ENCODE measurements around the gene ZDHHC4.
A peak's percentile ranks its signal among the peaks of the same experiment; 100 is the strongest.

ZDHHC4 gene

GRCh38 chr7:6608794-6609193, 31.5 kb downstream of the ZDHHC4 start:
- H2AFZ ChIP-seq (ENCODE audit: low read length, unreplicated experiment), result no peak overlapping the region
- no peaks in the 10 kb centered on the region for H3K36me3 ChIP-seq (ENCODE audit: insufficient read depth, low read length)
- no peaks in the 10 kb centered on the region for H3K4me1 ChIP-seq (ENCODE audit: control insufficient read depth, insufficient read depth, low read length, unreplicated experiment)
- H3K27me3 ChIP-seq (ENCODE audit: insufficient read depth, low read length), result peaks cover 10% of the 10 kb centered on the region
- H3K79me2 ChIP-seq (ENCODE audit: control insufficient read depth, insufficient read depth, low read length, unreplicated experiment), result no peaks in the 10 kb centered on the region
- no peak overlapping the region for H3K4me3 ChIP-seq (ENCODE audit: low read depth, low read length)
- no peak overlapping the region for H3K27ac ChIP-seq (ENCODE audit: low read depth, low read length)

- Histone ChIP-seq H3K36me3 (ENCODE audit: insufficient read depth, low read length) (no peaks in the 10 kb centered on the region), H3K4me3 (ENCODE audit: low read depth, low read length) (no peak overlapping the region), H3K27me3 (ENCODE audit: insufficient read depth, low read length) (peaks cover 45% of the 10 kb centered on the region), H3K27ac (ENCODE audit: low read depth, low read length) (no peak overlapping the region), H2AFZ (ENCODE audit: low read length, unreplicated experiment) (no peak overlapping the region), H3K79me2 (ENCODE audit: control insufficient read depth, insufficient read depth, low read length, unreplicated experiment) (no peaks in the 10 kb centered on the region), H3K4me1 (ENCODE audit: control insufficient read depth, insufficient read depth, low read length, unreplicated experiment) (no peaks in the 10 kb centered on the region)
Measured at GRCh38 chr7:6612819-6613218, 35.6 kb downstream of the ZDHHC4 start.

- peaks cover 50% of the 10 kb centered on the region for H3K27me3 ChIP-seq (ENCODE audit: insufficient read depth, low read length)
- no peaks in the 10 kb centered on the region for H3K4me1 ChIP-seq (ENCODE audit: control insufficient read depth, insufficient read depth, low read length, unreplicated experiment)
- H3K27ac ChIP-seq (ENCODE audit: low read depth, low read length), result no peak overlapping the region
- H2AFZ ChIP-seq (ENCODE audit: low read length, unreplicated experiment), result no peak overlapping the region
- H3K4me3 ChIP-seq (ENCODE audit: low read depth, low read length), result no peak overlapping the region
- H3K36me3 ChIP-seq (ENCODE audit: insufficient read depth, low read length), result no peaks in the 10 kb centered on the region
- H3K79me2 ChIP-seq (ENCODE audit: control insufficient read depth, insufficient read depth, low read length, unreplicated experiment), result no peaks in the 10 kb centered on the region
Measured at GRCh38 chr7:6613706-6614105, 36.5 kb downstream of the ZDHHC4 start.

GRCh38 chr7:6614953-6615722, 37.9 kb downstream of the ZDHHC4 start, which contains the start of gene ZNF853:
Gene ZNF853 (plus strand): TSS chr7:6615610. CDS start chr7:6616175, 565 bp downstream.
- H3K79me2 ChIP-seq (ENCODE audit: control insufficient read depth, insufficient read depth, low read length, unreplicated experiment), result no peaks in the 10 kb centered on the region
- no peaks in the 10 kb centered on the region for H3K4me1 ChIP-seq (ENCODE audit: control insufficient read depth, insufficient read depth, low read length, unreplicated experiment)
- no peak within 1 kb of the TSS for H3K27ac ChIP-seq (ENCODE audit: low read depth, low read length)
- H2AFZ ChIP-seq (ENCODE audit: low read length, unreplicated experiment), result no peak within 1 kb of the TSS
- H3K27me3 ChIP-seq (ENCODE audit: insufficient read depth, low read length), result peaks cover 63% of the 10 kb centered on the region
- H3K4me3 ChIP-seq (ENCODE audit: low read depth, low read length), result peak within 1 kb of the TSS; percentile 51
- no peaks in the 10 kb centered on the region for H3K36me3 ChIP-seq (ENCODE audit: insufficient read depth, low read length)

GRCh38 chr7:6615723-6616555, 38.7 kb downstream of the ZDHHC4 start:
- H2AFZ ChIP-seq (ENCODE audit: low read length, unreplicated experiment), result no peak overlapping the region
- H3K27me3 ChIP-seq (ENCODE audit: insufficient read depth, low read length), result peaks cover 67% of the 10 kb centered on the region
- no peak overlapping the region for H3K27ac ChIP-seq (ENCODE audit: low read depth, low read length)
- no peaks in the 10 kb centered on the region for H3K4me1 ChIP-seq (ENCODE audit: control insufficient read depth, insufficient read depth, low read length, unreplicated experiment)
- no peaks in the 10 kb centered on the region for H3K36me3 ChIP-seq (ENCODE audit: insufficient read depth, low read length)
- peak overlapping the region; percentile 51 for H3K4me3 ChIP-seq (ENCODE audit: low read depth, low read length)
- no peaks in the 10 kb centered on the region for H3K79me2 ChIP-seq (ENCODE audit: control insufficient read depth, insufficient read depth, low read length, unreplicated experiment)

GRCh38 chr7:6616854-6617643, 39.8 kb downstream of the ZDHHC4 start:
- Histone ChIP-seq H3K27me3 (ENCODE audit: insufficient read depth, low read length) (peaks cover 69% of the 10 kb centered on the region), H3K4me1 (ENCODE audit: control insufficient read depth, insufficient read depth, low read length, unreplicated experiment) (no peaks in the 10 kb centered on the region)

GRCh38 chr7:6618621-6619020, 41.4 kb downstream of the ZDHHC4 start:
- Histone ChIP-seq H3K36me3 (ENCODE audit: insufficient read depth, low read length) (no peaks in the 10 kb centered on the region), H2AFZ (ENCODE audit: low read length, unreplicated experiment) (no peak overlapping the region)

More at GRCh38 chr7:6616854-6617643, 39.8 kb downstream of the ZDHHC4 start:
- Histone ChIP-seq H3K36me3 (ENCODE audit: insufficient read depth, low read length) (no peaks in the 10 kb centered on the region), H3K79me2 (ENCODE audit: control insufficient read depth, insufficient read depth, low read length, unreplicated experiment) (no peaks in the 10 kb centered on the region), H3K4me3 (ENCODE audit: low read depth, low read length) (no peak overlapping the region), H2AFZ (ENCODE audit: low read length, unreplicated experiment) (no peak overlapping the region), H3K27ac (ENCODE audit: low read depth, low read length) (no peak overlapping the region)

GRCh38 chr7:6619961-6620360, 42.7 kb downstream of the ZDHHC4 start:
- no peaks in the 10 kb centered on the region for H3K4me1 ChIP-seq (ENCODE audit: control insufficient read depth, insufficient read depth, low read length, unreplicated experiment)
- H3K4me3 ChIP-seq (ENCODE audit: low read depth, low read length), result no peak overlapping the region
- no peaks in the 10 kb centered on the region for H3K36me3 ChIP-seq (ENCODE audit: insufficient read depth, low read length)
- no peak overlapping the region for H2AFZ ChIP-seq (ENCODE audit: low read length, unreplicated experiment)
- H3K79me2 ChIP-seq (ENCODE audit: control insufficient read depth, insufficient read depth, low read length, unreplicated experiment), result no peaks in the 10 kb centered on the region
- no peak overlapping the region for H3K27ac ChIP-seq (ENCODE audit: low read depth, low read length)
- peaks cover 51% of the 10 kb centered on the region for H3K27me3 ChIP-seq (ENCODE audit: insufficient read depth, low read length)

More at GRCh38 chr7:6618621-6619020, 41.4 kb downstream of the ZDHHC4 start:
- Histone ChIP-seq H3K79me2 (ENCODE audit: control insufficient read depth, insufficient read depth, low read length, unreplicated experiment) (no peaks in the 10 kb centered on the region), H3K27ac (ENCODE audit: low read depth, low read length) (no peak overlapping the region), H3K27me3 (ENCODE audit: insufficient read depth, low read length) (peaks cover 65% of the 10 kb centered on the region), H3K4me1 (ENCODE audit: control insufficient read depth, insufficient read depth, low read length, unreplicated experiment) (no peaks in the 10 kb centered on the region), H3K4me3 (ENCODE audit: low read depth, low read length) (no peak overlapping the region)

- Histone ChIP-seq H3K79me2 (ENCODE audit: control insufficient read depth, insufficient read depth, low read length, unreplicated experiment) (no peaks in the 10 kb centered on the region), H3K4me1 (ENCODE audit: control insufficient read depth, insufficient read depth, low read length, unreplicated experiment) (no peaks in the 10 kb centered on the region), H3K36me3 (ENCODE audit: insufficient read depth, low read length) (no peaks in the 10 kb centered on the region), H3K27ac (ENCODE audit: low read depth, low read length) (no peak overlapping the region), H3K4me3 (ENCODE audit: low read depth, low read length) (no peak overlapping the region), H2AFZ (ENCODE audit: low read length, unreplicated experiment) (no peak overlapping the region), H3K27me3 (ENCODE audit: insufficient read depth, low read length) (peaks cover 40% of the 10 kb centered on the region)
Measured at GRCh38 chr7:6621195-6622133, 44.2 kb downstream of the ZDHHC4 start.

All from ACC112 (cell line).